ENCODE measurements around the gene KCNJ12. TPM values are rescaled to one million over a fixed set of nuclear protein-coding genes. Genes with fewer than 3 reads are reported as not detected.
"Not testable (repeated sequence)": the region's sequence is repeated elsewhere in the genome, so short reads cannot be mapped to it uniquely, and the experiment has no call there.

Gene KCNJ12
- 3.1 TPM for total RNA-seq
- polyA plus RNA-seq (ENCODE audit: insufficient read depth, low read depth, low replicate concordance), result 3.4 TPM
- long read RNA-seq, donor 1, full-length matches to known transcripts, result 2 of 2 reads
- long read RNA-seq, donor 1, partial matches to known transcripts, result 0 of 2 reads
- long read RNA-seq, donor 1, other reads (novel, unspliced or antisense), result 0 of 2 reads
- long read RNA-seq, donor 2, full-length matches to known transcripts, result 3 of 3 reads
- long read RNA-seq, donor 2, partial matches to known transcripts, result 0 of 3 reads
- long read RNA-seq, donor 2, other reads (novel, unspliced or antisense), result 0 of 3 reads
- long read RNA-seq, donor 3, full-length matches to known transcripts, result 3 of 3 reads
- long read RNA-seq, donor 3, partial matches to known transcripts, result 0 of 3 reads
- long read RNA-seq, donor 3, other reads (novel, unspliced or antisense), result 0 of 3 reads
- long read RNA-seq, donor 4, full-length matches to known transcripts, result 3 of 3 reads
- long read RNA-seq, donor 4, partial matches to known transcripts, result 0 of 3 reads
- long read RNA-seq, donor 4, other reads (novel, unspliced or antisense), result 0 of 3 reads
- long read RNA-seq, donor 5, result 0 reads
- long read RNA-seq, donor 6, full-length matches to known transcripts, result 1 of 1 reads
- long read RNA-seq, donor 6, partial matches to known transcripts, result 0 of 1 reads
- long read RNA-seq, donor 6, other reads (novel, unspliced or antisense), result 0 of 1 reads
- long read RNA-seq, donor 7, full-length matches to known transcripts, result 3 of 5 reads
- long read RNA-seq, donor 7, partial matches to known transcripts, result 0 of 5 reads
- long read RNA-seq, donor 7, other reads (novel, unspliced or antisense), result 2 of 5 reads
- long read RNA-seq, donor 8, full-length matches to known transcripts, result 2 of 2 reads
- long read RNA-seq, donor 8, partial matches to known transcripts, result 0 of 2 reads
- long read RNA-seq, donor 8, other reads (novel, unspliced or antisense), result 0 of 2 reads
- long read RNA-seq, donor 9, result 0 reads
- long read RNA-seq, donor 10, full-length matches to known transcripts, result 1 of 1 reads
- long read RNA-seq, donor 10, partial matches to known transcripts, result 0 of 1 reads
- long read RNA-seq, donor 10, other reads (novel, unspliced or antisense), result 0 of 1 reads

DNA sequence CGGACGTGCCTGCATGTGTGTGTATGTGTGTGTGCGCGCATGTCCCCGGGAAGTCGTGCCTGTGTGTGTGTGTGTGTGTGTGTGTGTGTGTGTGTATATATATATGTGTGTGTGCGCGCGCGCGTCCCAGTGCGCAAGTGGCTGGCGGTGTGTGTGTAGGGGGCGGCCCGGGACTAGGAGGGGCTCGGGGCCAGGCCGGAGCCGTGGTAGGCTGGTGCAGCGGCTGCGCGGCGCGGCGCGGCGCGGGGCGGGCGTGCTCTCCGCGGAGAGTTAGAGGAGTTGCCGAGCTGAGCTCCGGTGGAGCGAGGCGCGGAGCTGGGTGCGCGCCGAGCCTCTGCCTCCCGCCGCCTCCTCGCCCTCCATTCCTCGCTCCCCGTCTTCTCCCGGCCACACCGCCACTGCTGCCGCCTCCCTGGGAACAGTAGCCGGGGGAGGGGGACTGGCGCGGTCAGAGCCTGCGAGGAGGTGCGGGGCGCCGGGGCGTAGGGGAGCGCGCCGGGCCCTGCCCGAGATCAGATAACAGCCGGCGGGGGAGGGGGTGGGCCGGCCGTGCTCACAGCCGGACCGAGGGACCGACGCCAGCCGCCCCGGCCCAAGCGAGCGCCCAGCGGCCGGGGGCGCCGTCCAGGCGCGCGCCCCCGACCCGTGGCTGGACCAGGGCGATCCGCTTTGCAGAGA lies at the start of gene KCNJ12:
KCNJ12 (plus strand) TSS at position 277 of the 678 bp plus-strand sequence. CDS start 38,986 bp downstream, outside the sequence.
- H3K27ac ChIP-seq (ENCODE audit: low read depth in 2 of 2, low read length in 2 of 2), result no peak within 1 kb of the TSS
- DNase-seq, result peak in 4 of 5 donors; percentile 69 to 85 (median 73)
- H3K4me3 ChIP-seq (ENCODE audit: low read length in 3 of 3), result peak within 1 kb of the TSS in 2 of 3 donors; percentile 20 to 59
- peaks cover 0 to 8% (median 0%) of the 10 kb centered on the region in 3 donors for H3K4me1 ChIP-seq (ENCODE audit: control insufficient read depth in 2 of 3, insufficient read depth in 2 of 3, low read depth in 1 of 3, low read length in 3 of 3)
- H3K27me3 ChIP-seq (ENCODE audit: control insufficient read depth, insufficient read depth, low read length), result peaks cover 5% of the 10 kb centered on the region
- H3K9me3 ChIP-seq (ENCODE audit: control insufficient read depth in 2 of 3, insufficient read depth in 1 of 3, low read length in 3 of 3), result no peaks in the 10 kb centered on the region
- no peak for TF ChIP-seq CTCF (IDR thresholded peaks at IDR 0.05; ENCODE audit: borderline replicate concordance, extremely low read depth, insufficient read depth)
- H3K9ac ChIP-seq (ENCODE audit: low read length in 3 of 3), result peak within 1 kb of the TSS in 1 of 3 donors; percentile 26
- H3K36me3 ChIP-seq (ENCODE audit: control insufficient read depth in 2 of 3, insufficient read depth in 3 of 3, low read length in 3 of 3), result no peaks in the 10 kb centered on the region
- intact Hi-C loops (cut with DNase I), result no loop called here
- FAIRE-seq, result no peak

- intact Hi-C loops (cut with DNase I); H3K9me3 ChIP-seq (ENCODE audit: control insufficient read depth in 2 of 3, insufficient read depth in 1 of 3, low read length in 3 of 3); H3K27ac ChIP-seq (ENCODE audit: low read depth in 2 of 2, low read length in 2 of 2); H3K36me3 ChIP-seq (ENCODE audit: control insufficient read depth in 2 of 3, insufficient read depth in 3 of 3, low read length in 3 of 3); DNase-seq; H3K4me1 ChIP-seq (ENCODE audit: control insufficient read depth in 2 of 3, insufficient read depth in 2 of 3, low read depth in 1 of 3, low read length in 3 of 3); H3K9ac ChIP-seq (ENCODE audit: low read length in 3 of 3); FAIRE-seq; H3K4me3 ChIP-seq (ENCODE audit: low read length in 3 of 3); H3K27me3 ChIP-seq (ENCODE audit: control insufficient read depth, insufficient read depth, low read length): not testable (repeated sequence)
These were observed 48.2 kb upstream of the KCNJ12 start for GRCh38 chr17:21327921-21328320.

DNA sequence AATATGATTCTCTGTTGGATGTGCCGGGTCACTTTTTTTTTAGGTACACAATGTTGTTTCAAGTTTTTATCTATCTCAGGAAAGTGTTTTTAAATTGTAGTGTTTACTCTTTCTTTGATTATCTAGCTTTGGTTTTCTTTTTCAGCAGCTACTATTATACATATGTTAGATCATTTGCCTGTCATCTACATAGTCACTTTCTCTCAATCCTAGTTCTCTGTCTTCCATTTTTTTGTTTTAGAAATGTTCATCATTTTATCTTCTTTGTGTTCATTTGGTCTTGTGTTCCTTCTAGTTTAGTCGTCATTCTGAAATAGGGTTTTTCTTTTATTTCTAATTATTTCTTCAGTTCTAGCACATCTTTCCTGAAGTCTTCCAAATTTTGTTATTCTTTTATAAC lies 47.4 kb upstream of the KCNJ12 start:
- H3K4me3 ChIP-seq (ENCODE audit: low read length in 3 of 3); intact Hi-C loops (cut with DNase I); H3K9ac ChIP-seq (ENCODE audit: low read length in 3 of 3); H3K9me3 ChIP-seq (ENCODE audit: control insufficient read depth in 2 of 3, insufficient read depth in 1 of 3, low read length in 3 of 3); H3K4me1 ChIP-seq (ENCODE audit: control insufficient read depth in 2 of 3, insufficient read depth in 2 of 3, low read depth in 1 of 3, low read length in 3 of 3); H3K27me3 ChIP-seq (ENCODE audit: control insufficient read depth, insufficient read depth, low read length); FAIRE-seq; H3K27ac ChIP-seq (ENCODE audit: low read depth in 2 of 2, low read length in 2 of 2); DNase-seq; H3K36me3 ChIP-seq (ENCODE audit: control insufficient read depth in 2 of 3, insufficient read depth in 3 of 3, low read length in 3 of 3): not testable (repeated sequence)

GRCh38 chr17:21330436-21331160 lies 45.6 kb upstream of the KCNJ12 start:
- H3K27ac ChIP-seq (ENCODE audit: low read depth in 2 of 2, low read length in 2 of 2), result no peak overlapping the region
- H3K9ac ChIP-seq (ENCODE audit: low read length in 3 of 3), result no peak overlapping the region
- no peak overlapping the region for H3K4me3 ChIP-seq (ENCODE audit: low read length in 3 of 3)
- H3K9me3 ChIP-seq (ENCODE audit: control insufficient read depth in 2 of 3, insufficient read depth in 1 of 3, low read length in 3 of 3), result no peaks in the 10 kb centered on the region
- DNase-seq (no peak), FAIRE-seq (no peak)
- H3K4me1 ChIP-seq (ENCODE audit: control insufficient read depth in 2 of 3, insufficient read depth in 2 of 3, low read depth in 1 of 3, low read length in 3 of 3), result no peaks in the 10 kb centered on the region
- intact Hi-C loops (cut with DNase I), result no loop called here
- no peak for TF ChIP-seq CTCF (IDR thresholded peaks at IDR 0.05; ENCODE audit: borderline replicate concordance, extremely low read depth, insufficient read depth)
- H3K36me3 ChIP-seq (ENCODE audit: control insufficient read depth in 2 of 3, insufficient read depth in 3 of 3, low read length in 3 of 3), result no peaks in the 10 kb centered on the region
- H3K27me3 ChIP-seq (ENCODE audit: control insufficient read depth, insufficient read depth, low read length), result no peaks in the 10 kb centered on the region

DNA sequence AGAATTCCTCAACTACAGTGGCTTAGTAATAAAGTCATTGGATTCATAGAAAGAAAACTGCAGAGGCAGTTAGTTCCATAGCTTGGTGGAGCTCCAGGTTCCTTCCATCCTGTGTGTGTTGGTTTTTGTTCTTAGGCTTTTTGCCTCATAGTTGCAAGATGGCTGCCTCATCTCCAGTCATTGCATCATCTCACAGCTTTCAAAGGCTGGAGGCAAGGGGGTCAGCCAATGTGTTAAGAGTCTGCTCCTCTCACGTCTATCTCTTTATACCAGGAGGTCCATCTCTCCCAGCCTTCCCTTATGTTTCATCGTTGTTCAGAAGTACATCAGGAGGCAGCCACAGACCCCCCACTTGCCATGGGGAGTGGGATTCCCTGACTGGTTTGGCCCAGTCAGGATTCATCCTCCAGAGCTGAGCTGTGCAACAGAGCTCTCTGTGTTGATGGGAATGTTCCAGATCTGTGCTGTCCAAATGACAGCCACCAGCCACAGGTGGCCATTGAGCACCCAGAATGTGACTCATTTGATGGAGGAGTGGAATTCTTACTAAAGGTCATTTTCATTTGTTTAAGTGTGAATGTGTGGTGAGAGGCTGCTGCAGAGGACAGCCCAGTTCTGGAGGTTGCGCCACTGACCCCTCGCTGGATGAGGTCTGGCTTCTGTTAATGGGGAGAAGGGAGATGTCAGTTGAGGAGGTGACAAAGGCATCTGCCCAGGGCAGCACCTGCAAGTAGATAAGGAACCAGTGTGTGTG lies 39.4 kb upstream of the KCNJ12 start:
- DNase-seq; H3K4me3 ChIP-seq (ENCODE audit: low read length in 3 of 3); H3K27me3 ChIP-seq (ENCODE audit: control insufficient read depth, insufficient read depth, low read length); H3K9ac ChIP-seq (ENCODE audit: low read length in 3 of 3); H3K9me3 ChIP-seq (ENCODE audit: control insufficient read depth in 2 of 3, insufficient read depth in 1 of 3, low read length in 3 of 3); H3K4me1 ChIP-seq (ENCODE audit: control insufficient read depth in 2 of 3, insufficient read depth in 2 of 3, low read depth in 1 of 3, low read length in 3 of 3); H3K27ac ChIP-seq (ENCODE audit: low read depth in 2 of 2, low read length in 2 of 2); H3K36me3 ChIP-seq (ENCODE audit: control insufficient read depth in 2 of 3, insufficient read depth in 3 of 3, low read length in 3 of 3); FAIRE-seq; intact Hi-C loops (cut with DNase I): not testable (repeated sequence)

Measured in kidney (tissue), 22 donors.